Measurements from ENCODE around the gene PRKCH. TPM values are rescaled to one million over a fixed set of nuclear protein-coding genes. Genes with fewer than 3 reads are reported as not detected.
A peak's percentile ranks its signal among the peaks of the same experiment; 100 is the strongest.

PRKCH gene
- total RNA-seq, 6 experiments from 2014 or later: 5.0 to 12.1 (median 8.8) TPM

- ATAC-seq: no peak
- Histone ChIP-seq H3K4me3 (no peak overlapping the region), H3K4me1 (peaks cover 0 to 41% (median 13%) of the 10 kb centered on the region in 4 donors), H3K27me3 (no peaks in the 10 kb centered on the region), H3K9me3 (no peaks in the 10 kb centered on the region), H3K36me3 (no peaks in the 10 kb centered on the region), H3K27ac (no peak overlapping the region)
- TF ChIP-seq CTCF (IDR thresholded peaks at IDR 0.05): no peak
- TF ChIP-seq POLR2A (IDR thresholded peaks at IDR 0.05): no peak
- peak in 1 of 3 donors; percentile 12 for DNase-seq
- 93% methylated on average over 4 of the region's 4 CpGs for WGBS (ENCODE audit: insufficient coverage, low coverage, low lambda C conversion rate, missing lambda C conversion rate)
- intact Hi-C loops (cut with DNase I): loop anchor here in 1 of 2 donors (10.0 kb wide), 1 partner anchor 82 kb away; no protein-coding TSS in a partner anchor
Measured at GRCh38 chr14:61556455-61556854, 235.1 kb downstream of the PRKCH start.

GRCh38 chr14:61557262-61557661 is 235.9 kb downstream of the PRKCH start:
- TF ChIP-seq POLR2A (IDR thresholded peaks at IDR 0.05): no peak
- TF ChIP-seq CTCF (IDR thresholded peaks at IDR 0.05): no peak
- DNase-seq: peak in 1 of 3 donors; percentile 13

GRCh38 chr14:61557854-61558253 is 236.5 kb downstream of the PRKCH start:
- 100% methylated on average over 2 of the region's 5 CpGs for WGBS (ENCODE audit: insufficient coverage, low coverage, low lambda C conversion rate, missing lambda C conversion rate)
- Histone ChIP-seq H3K27ac (no peak overlapping the region), H3K4me1 (peaks cover 0 to 38% (median 10%) of the 10 kb centered on the region in 4 donors), H3K27me3 (no peaks in the 10 kb centered on the region), H3K9me3 (no peaks in the 10 kb centered on the region), H3K4me3 (no peak overlapping the region), H3K36me3 (no peaks in the 10 kb centered on the region)
- DNase-seq: peak in 1 of 3 donors; percentile 30
- ATAC-seq: no peak
- intact Hi-C loops (cut with DNase I): loop anchor here in 1 of 2 donors (10.0 kb wide), 1 partner anchor 83 kb away; no protein-coding TSS in a partner anchor
- no peak for TF ChIP-seq POLR2A (IDR thresholded peaks at IDR 0.05)
- no peak for TF ChIP-seq CTCF (IDR thresholded peaks at IDR 0.05)

More at GRCh38 chr14:61557262-61557661, 235.9 kb downstream of the PRKCH start:
- 100% methylated on average over 2 of the region's 2 CpGs for WGBS (ENCODE audit: insufficient coverage, low coverage, low lambda C conversion rate, missing lambda C conversion rate)
- Histone ChIP-seq H3K4me1 (peaks cover 0 to 43% (median 13%) of the 10 kb centered on the region in 4 donors), H3K9me3 (no peaks in the 10 kb centered on the region), H3K4me3 (no peak overlapping the region), H3K36me3 (no peaks in the 10 kb centered on the region), H3K27ac (no peak overlapping the region), H3K27me3 (no peaks in the 10 kb centered on the region)
- intact Hi-C loops (cut with DNase I): loop anchor here in 1 of 2 donors (10.0 kb wide), 1 partner anchor 82 kb away; no protein-coding TSS in a partner anchor
- ATAC-seq: no peak

- H3K36me3 ChIP-seq: no peaks in the 10 kb centered on the region
- ATAC-seq (no peak), DNase-seq (peak in 1 of 3 donors; percentile 47)
- WGBS (ENCODE audit: insufficient coverage, low coverage, low lambda C conversion rate, missing lambda C conversion rate): no CpG with 5 or more reads among the region's 6 CpGs
- peaks cover 0 to 34% (median 10%) of the 10 kb centered on the region in 4 donors for H3K4me1 ChIP-seq
- TF ChIP-seq CTCF (IDR thresholded peaks at IDR 0.05) (no peak), POLR2A (IDR thresholded peaks at IDR 0.05) (no peak)
- H3K9me3 ChIP-seq: no peaks in the 10 kb centered on the region
- intact Hi-C loops (cut with DNase I): loop anchor here in 1 of 2 donors (10.0 kb wide), 1 partner anchor 83 kb away; no protein-coding TSS in a partner anchor
- no peaks in the 10 kb centered on the region for H3K27me3 ChIP-seq
- no peak overlapping the region for H3K4me3 ChIP-seq
- no peak overlapping the region for H3K27ac ChIP-seq
Measured at GRCh38 chr14:61558271-61558670, 236.9 kb downstream of the PRKCH start.
